Measurements from ENCODE around the gene GADD45G. TPM values are rescaled to one million over a fixed set of nuclear protein-coding genes. Genes with fewer than 3 reads are reported as not detected.

The GADD45G gene
- total and polyA plus RNA-seq, 4 donors = 5.5 to 106 (median 43.3) TPM

DNA sequence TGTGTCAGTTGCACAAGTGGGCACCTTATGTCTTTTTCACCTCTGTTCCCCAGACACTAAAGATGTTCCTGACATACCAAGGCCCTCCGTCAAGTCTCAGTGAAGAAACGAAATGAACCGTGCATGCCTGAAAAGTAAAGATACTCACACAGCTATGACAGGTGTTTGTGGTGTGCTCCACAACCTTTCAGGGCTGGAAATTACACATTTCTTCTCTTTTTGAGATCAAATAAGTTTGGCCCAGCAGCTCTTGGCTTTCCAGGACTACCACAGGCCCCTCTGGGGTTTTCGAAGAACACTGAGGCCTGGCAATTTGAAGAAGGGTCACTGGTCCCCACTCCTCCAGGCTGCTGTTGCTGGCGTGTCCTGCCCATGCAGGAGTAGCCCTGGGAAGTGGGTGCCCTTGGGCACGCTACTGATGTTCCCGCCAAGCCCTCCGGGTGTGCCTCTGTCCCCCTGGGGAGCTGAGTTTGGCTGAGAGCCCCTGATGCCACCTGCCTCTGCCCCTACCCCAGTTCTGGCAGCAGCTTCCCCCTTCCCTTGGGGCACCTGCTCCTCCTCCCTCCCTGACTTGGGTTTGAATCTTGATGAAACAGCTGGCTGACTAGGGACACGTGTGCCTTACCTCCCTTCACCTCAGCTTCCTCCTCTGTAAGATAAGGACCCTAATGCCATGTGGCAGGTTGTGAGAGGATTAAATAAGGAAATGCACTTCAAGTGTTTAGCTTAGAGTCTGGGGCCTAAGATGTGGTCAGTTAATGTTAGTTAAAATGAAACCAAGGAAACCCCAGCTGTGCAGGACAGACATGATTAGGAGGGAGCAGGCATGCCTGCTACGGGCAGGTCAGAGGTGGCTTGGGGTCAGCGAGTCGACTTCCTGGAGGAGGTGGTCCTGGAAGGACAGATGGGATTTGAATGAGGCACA, 49.1 kb upstream of the GADD45G start (continued):
- TF ChIP-seq NR2F2 (IDR thresholded peaks at IDR 0.05) (no peak), ATF3 (IDR thresholded peaks at IDR 0.05) (no peak), TAF1 (conservative IDR thresholded peaks at IDR 0.05) (no peak)

DNA sequence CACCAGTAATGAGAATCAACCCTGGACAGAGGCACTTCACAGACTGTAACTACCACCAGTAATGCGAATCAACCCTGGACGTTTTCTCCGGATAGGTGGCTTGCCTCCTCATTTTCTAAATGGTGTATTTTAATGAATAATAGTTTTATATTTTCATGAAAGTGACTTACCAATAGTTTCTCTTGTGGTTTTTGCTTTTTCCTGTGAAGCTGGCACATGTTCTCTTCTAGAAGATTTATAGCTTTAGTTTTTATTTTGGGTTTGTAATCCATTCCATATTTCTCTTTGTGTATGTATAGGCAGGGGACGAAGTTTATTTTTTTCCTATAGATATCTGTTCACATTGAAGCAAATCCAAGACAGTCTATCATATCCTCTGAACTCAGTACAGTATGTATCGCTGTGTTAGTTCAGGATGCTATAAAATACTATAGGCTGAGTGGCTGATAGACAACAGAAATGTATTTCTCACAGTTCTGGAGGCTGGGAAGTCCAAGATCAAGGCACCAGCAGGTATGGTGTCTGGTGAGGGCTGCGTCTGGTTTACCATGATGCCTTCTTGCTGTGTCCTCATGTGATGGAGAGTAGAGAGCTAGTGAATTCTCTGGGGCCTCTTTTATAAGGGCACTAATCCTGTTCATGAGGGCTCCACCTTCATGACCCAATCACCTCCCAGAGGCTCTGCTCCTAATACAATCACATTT, 46.5 kb upstream of the GADD45G start:
- H3K9ac ChIP-seq (ENCODE audit: low read depth in 1 of 2, low read length in 2 of 2) = no peak overlapping the region
- no peaks in the 10 kb centered on the region for H3K36me3 ChIP-seq (ENCODE audit: control insufficient read depth in 4 of 4, insufficient read depth in 3 of 4, low read depth in 1 of 4, low read length in 3 of 4)
- H3K9me3 ChIP-seq (ENCODE audit: control insufficient read depth in 4 of 4, low read length in 3 of 4) = no peaks in the 10 kb centered on the region
- DNase-seq (ENCODE audit: low spot score) = no peak
- no peak overlapping the region for H3K27ac ChIP-seq (ENCODE audit: low read depth in 1 of 2, low read length in 2 of 2)
- no peaks in the 10 kb centered on the region for H3K27me3 ChIP-seq (ENCODE audit: control insufficient read depth in 4 of 4, insufficient read depth in 4 of 4, low read length in 3 of 4)
- no peak overlapping the region for H3K4me3 ChIP-seq (ENCODE audit: low read depth in 1 of 3, low read length in 3 of 3)
- 91% methylated on average over 6 of the region's 6 CpGs for WGBS
- no peak for TF ChIP-seq RXRA (IDR thresholded peaks at IDR 0.05)
- no peak for TF ChIP-seq ATF3 (IDR thresholded peaks at IDR 0.05)
- TF ChIP-seq HNF4A (conservative IDR thresholded peaks at IDR 0.05) = no peak
- TF ChIP-seq, protein P1, sequence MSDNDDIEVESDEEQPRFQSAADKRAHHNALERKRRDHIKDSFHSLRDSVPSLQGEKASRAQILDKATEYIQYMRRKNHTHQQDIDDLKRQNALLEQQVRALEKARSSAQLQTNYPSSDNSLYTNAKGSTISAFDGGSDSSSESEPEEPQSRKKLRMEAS (IDR thresholded peaks at IDR 0.05) = no peak
- TF ChIP-seq FOXA1 (IDR thresholded peaks at IDR 0.05) = no peak
- TF ChIP-seq SP1 (IDR thresholded peaks at IDR 0.05) = no peak
- no peak for TF ChIP-seq JUND (IDR thresholded peaks at IDR 0.05)
- TF ChIP-seq FOXA2 (IDR thresholded peaks at IDR 0.05) = no peak
- TF ChIP-seq ZBTB33 (IDR thresholded peaks at IDR 0.05) = no peak
- no peak for TF ChIP-seq NR2F2 (IDR thresholded peaks at IDR 0.05)
- TF ChIP-seq EGR1 (IDR thresholded peaks at IDR 0.05; ENCODE audit: low read depth in 2 of 2) = no peak
- no peak for TF ChIP-seq HNF4G (IDR thresholded peaks at IDR 0.05)
- no peak for TF ChIP-seq YY1 (IDR thresholded peaks at IDR 0.05)
- TF ChIP-seq, protein P2, sequence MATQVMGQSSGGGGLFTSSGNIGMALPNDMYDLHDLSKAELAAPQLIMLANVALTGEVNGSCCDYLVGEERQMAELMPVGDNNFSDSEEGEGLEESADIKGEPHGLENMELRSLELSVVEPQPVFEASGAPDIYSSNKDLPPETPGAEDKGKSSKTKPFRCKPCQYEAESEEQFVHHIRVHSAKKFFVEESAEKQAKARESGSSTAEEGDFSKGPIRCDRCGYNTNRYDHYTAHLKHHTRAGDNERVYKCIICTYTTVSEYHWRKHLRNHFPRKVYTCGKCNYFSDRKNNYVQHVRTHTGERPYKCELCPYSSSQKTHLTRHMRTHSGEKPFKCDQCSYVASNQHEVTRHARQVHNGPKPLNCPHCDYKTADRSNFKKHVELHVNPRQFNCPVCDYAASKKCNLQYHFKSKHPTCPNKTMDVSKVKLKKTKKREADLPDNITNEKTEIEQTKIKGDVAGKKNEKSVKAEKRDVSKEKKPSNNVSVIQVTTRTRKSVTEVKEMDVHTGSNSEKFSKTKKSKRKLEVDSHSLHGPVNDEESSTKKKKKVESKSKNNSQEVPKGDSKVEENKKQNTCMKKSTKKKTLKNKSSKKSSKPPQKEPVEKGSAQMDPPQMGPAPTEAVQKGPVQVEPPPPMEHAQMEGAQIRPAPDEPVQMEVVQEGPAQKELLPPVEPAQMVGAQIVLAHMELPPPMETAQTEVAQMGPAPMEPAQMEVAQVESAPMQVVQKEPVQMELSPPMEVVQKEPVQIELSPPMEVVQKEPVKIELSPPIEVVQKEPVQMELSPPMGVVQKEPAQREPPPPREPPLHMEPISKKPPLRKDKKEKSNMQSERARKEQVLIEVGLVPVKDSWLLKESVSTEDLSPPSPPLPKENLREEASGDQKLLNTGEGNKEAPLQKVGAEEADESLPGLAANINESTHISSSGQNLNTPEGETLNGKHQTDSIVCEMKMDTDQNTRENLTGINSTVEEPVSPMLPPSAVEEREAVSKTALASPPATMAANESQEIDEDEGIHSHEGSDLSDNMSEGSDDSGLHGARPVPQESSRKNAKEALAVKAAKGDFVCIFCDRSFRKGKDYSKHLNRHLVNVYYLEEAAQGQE (IDR thresholded peaks at IDR 0.05) = no peak
- TF ChIP-seq RAD21 (IDR thresholded peaks at IDR 0.05) = no peak
- TF ChIP-seq, protein P3, sequence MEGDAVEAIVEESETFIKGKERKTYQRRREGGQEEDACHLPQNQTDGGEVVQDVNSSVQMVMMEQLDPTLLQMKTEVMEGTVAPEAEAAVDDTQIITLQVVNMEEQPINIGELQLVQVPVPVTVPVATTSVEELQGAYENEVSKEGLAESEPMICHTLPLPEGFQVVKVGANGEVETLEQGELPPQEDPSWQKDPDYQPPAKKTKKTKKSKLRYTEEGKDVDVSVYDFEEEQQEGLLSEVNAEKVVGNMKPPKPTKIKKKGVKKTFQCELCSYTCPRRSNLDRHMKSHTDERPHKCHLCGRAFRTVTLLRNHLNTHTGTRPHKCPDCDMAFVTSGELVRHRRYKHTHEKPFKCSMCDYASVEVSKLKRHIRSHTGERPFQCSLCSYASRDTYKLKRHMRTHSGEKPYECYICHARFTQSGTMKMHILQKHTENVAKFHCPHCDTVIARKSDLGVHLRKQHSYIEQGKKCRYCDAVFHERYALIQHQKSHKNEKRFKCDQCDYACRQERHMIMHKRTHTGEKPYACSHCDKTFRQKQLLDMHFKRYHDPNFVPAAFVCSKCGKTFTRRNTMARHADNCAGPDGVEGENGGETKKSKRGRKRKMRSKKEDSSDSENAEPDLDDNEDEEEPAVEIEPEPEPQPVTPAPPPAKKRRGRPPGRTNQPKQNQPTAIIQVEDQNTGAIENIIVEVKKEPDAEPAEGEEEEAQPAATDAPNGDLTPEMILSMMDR (IDR thresholded peaks at IDR 0.05; ENCODE audit: low read depth, low read length, missing input control) = no peak
- no peak for TF ChIP-seq TAF1 (conservative IDR thresholded peaks at IDR 0.05)
- no peak for TF ChIP-seq GABPA (IDR thresholded peaks at IDR 0.05 in 1 of 2, conservative IDR thresholded peaks at IDR 0.05 in 1 of 2)
- H3K4me1 ChIP-seq (ENCODE audit: control insufficient read depth in 4 of 4, insufficient read depth in 4 of 4, low read length in 3 of 4) = peaks cover 5 to 14% (median 10%) of the 10 kb centered on the region in 4 donors
